ENCODE data around the gene GPR25. TPM values are rescaled to one million over a fixed set of nuclear protein-coding genes. Genes with fewer than 3 reads are reported as not detected.

Gene GPR25
- total and polyA plus RNA-seq, 10 of the 15 experiments (the other 5 are each of a cell fraction or from before 2014, with no cell fraction given) = not detected

GRCh38 chr1:200887036-200887435, 14.3 kb downstream of the GPR25 start:
- H3K9me3 ChIP-seq (replicated peaks; ENCODE audit: control insufficient read depth, insufficient read depth, low read length) = no peaks in the 10 kb centered on the region
- RAD21 ChIA-PET (ENCODE audit: unreplicated experiment) = interaction anchor here (2.1 to 11.2 kb wide), 8 partner anchors 8 to 265 kb away, joined by 7 to 139 read pairs (median 46); partner anchors contain the start of gene KIF14
- SMC1A ChIA-PET (ENCODE audit: uncharacterized antibody, unreplicated experiment) = interaction anchor here (0.7 to 12.2 kb wide), 12 partner anchors 8 to 474 kb away, joined by 3 to 193 read pairs (median 15); no protein-coding TSS in a partner anchor
- no peak overlapping the region for H2AFZ ChIP-seq (ENCODE audit: control insufficient read depth, low read depth, low read length)
- no TSS peak for BruUV-seq (replicated peaks)
- peak overlapping the region; percentile 93; the same call in 1 of the 2 replicates for H3K4me2 ChIP-seq (ENCODE audit: control insufficient read depth, insufficient read depth)
- peak overlapping the region; percentile 51; the same call in 1 of the 2 replicates for H3K27ac ChIP-seq (ENCODE audit: control insufficient read depth, insufficient read depth)
- FAIRE-seq = no peak
- H3K4me3 ChIP-seq = no peak overlapping the region
- 37% methylated on average over 10 of the region's 11 CpGs for WGBS (ENCODE audit: insufficient coverage, insufficient replicate concordance, low lambda C conversion rate, missing lambda C conversion rate)
- DNase-seq (ENCODE audit: low read depth, low spot score) = no peak
- in situ Hi-C loops (cut with MboI) = no loop called here
- no peaks in the 10 kb centered on the region for H4K20me1 ChIP-seq (ENCODE audit: control insufficient read depth, insufficient read depth)
- no peaks in the 10 kb centered on the region for H3K36me3 ChIP-seq (ENCODE audit: control insufficient read depth in 2 of 2, insufficient read depth in 2 of 2, low read length in 1 of 2)
- no peak overlapping the region for H3K9ac ChIP-seq (ENCODE audit: control insufficient read depth, insufficient read depth, low read length)
- no peaks in the 10 kb centered on the region; the same call in none of the 2 replicates for H3K79me2 ChIP-seq (ENCODE audit: control insufficient read depth, insufficient read depth, low read length)
- POLR2A ChIA-PET = interaction anchor here (0.8 to 3.5 kb wide), 3 partner anchors 17 to 134 kb away, joined by 7 to 23 read pairs (median 18); no protein-coding TSS in a partner anchor
- intact Hi-C loops (cut with micrococcal nuclease; ENCODE audit: unreplicated experiment) = loop anchor here (5.0 kb wide), 1 partner anchor 260 kb away; no protein-coding TSS in a partner anchor
- ATAC-seq = no peak
- H3K4me1 ChIP-seq (ENCODE audit: control insufficient read depth, insufficient read depth, low read length) = peaks cover 53% of the 10 kb centered on the region
- CTCF ChIA-PET = interaction anchor here (0.6 to 7.5 kb wide), 6 partner anchors 8 to 265 kb away, joined by 3 to 78 read pairs (median 9); no protein-coding TSS in a partner anchor
- no peaks in the 10 kb centered on the region for H3K27me3 ChIP-seq (replicated peaks in 1 of 2; ENCODE audit: control insufficient read depth in 2 of 2, insufficient read depth in 2 of 2, low read length in 1 of 2)
- TF ChIP-seq ETV6 (conservative IDR thresholded peaks at IDR 0.05 in 1 of 2, IDR thresholded peaks at IDR 0.05 in 1 of 2; ENCODE audit: borderline replicate concordance in 1 of 2, low read depth in 1 of 2) (no peak), NFIC (IDR thresholded peaks at IDR 0.05; ENCODE audit: low read depth, low read length) (no peak), RBBP5 (conservative IDR thresholded peaks at IDR 0.05) (no peak), NR2C2 (IDR thresholded peaks at IDR 0.05; ENCODE audit: borderline replicate concordance, control insufficient read depth, insufficient read length, low read depth) (no peak), MLLT1 (IDR thresholded peaks at IDR 0.05) (no peak; the same call in none of the 2 replicates), STAT1 (conservative IDR thresholded peaks at IDR 0.05) (no peak), TAF1 (IDR thresholded peaks at IDR 0.05; ENCODE audit: borderline replicate concordance, low read depth, low read length) (no peak), NR2C1 (IDR thresholded peaks at IDR 0.05) (no peak), USF2 (IDR thresholded peaks at IDR 0.05; ENCODE audit: borderline replicate concordance, low read depth, low read length) (no peak), E2F4 (IDR thresholded peaks at IDR 0.05; ENCODE audit: low read depth, low read length) (no peak), ZNF274 (IDR thresholded peaks at IDR 0.05; ENCODE audit: insufficient read depth, insufficient read length) (no peak), HDAC2 (IDR thresholded peaks at IDR 0.05) (no peak), IKZF1 (conservative IDR thresholded peaks at IDR 0.05) (no peak), ZBTB4 (CRISPR knock-in tag; IDR thresholded peaks at IDR 0.05) (no peak), SKIL (IDR thresholded peaks at IDR 0.05; ENCODE audit: low read depth, poor library complexity, severe bottlenecking) (no peak)
